Stimulated activated naive CD8-positive, alpha-beta T cell treated with anti-CD3 and anti-CD28 coated beads, Interleukin-15, Interleukin-2, amounts not matched to agents 100 U/mL and 50 U/mL, for 24 hours (primary cell): ENCODE measurements around the gene SULT1C4.

ENCODE experiments used
- ATAC-seq: fragments of 150-1000 bp; cut with Tn5 transposase; one replicate; pipeline ENCODE4 v1.10.0; 2021
- DNase-seq: peaks from one replicate; pipeline ENCODE4 v3.0.0; 2021

SULT1C4 gene

GRCh38 chr2:108370080-108370479, 7.7 kb upstream of the SULT1C4 start:
- DNase-seq (no peak), ATAC-seq (no peak)

- ATAC-seq (no peak), DNase-seq (no peak)
Observed at GRCh38 chr2:108376774-108377173, 980 bp upstream of the SULT1C4 start.

GRCh38 chr2:108377401-108377800, 353 bp upstream of the SULT1C4 start:
- ATAC-seq (no peak), DNase-seq (no peak)

GRCh38 chr2:108378851-108379250, 1.1 kb downstream of the SULT1C4 start:
- no peak for DNase-seq
- no peak for ATAC-seq

- DNase-seq (no peak), ATAC-seq (no peak)
Observed at GRCh38 chr2:108382196-108382595, 4.4 kb downstream of the SULT1C4 start.

- no peak for ATAC-seq
Observed at GRCh38 chr2:108383146-108383830, 5.5 kb downstream of the SULT1C4 start.

GRCh38 chr2:108384662-108385393, 7.1 kb downstream of the SULT1C4 start:
- no peak for ATAC-seq
- DNase-seq: no peak

More at GRCh38 chr2:108383146-108383830, 5.5 kb downstream of the SULT1C4 start:
- DNase-seq: no peak

GRCh38 chr2:108385411-108386071, 7.8 kb downstream of the SULT1C4 start:
- ATAC-seq (no peak), DNase-seq (no peak)

GRCh38 chr2:108388045-108388444, 10.3 kb downstream of the SULT1C4 start:
- ATAC-seq (no peak), DNase-seq (no peak)

- ATAC-seq: no peak
- DNase-seq: no peak
Observed at GRCh38 chr2:108390340-108390739, 12.6 kb downstream of the SULT1C4 start.

- no peak for ATAC-seq
- DNase-seq: no peak
Observed at GRCh38 chr2:108392029-108392428, 14.3 kb downstream of the SULT1C4 start.

- no peak for DNase-seq
- no peak for ATAC-seq
Observed at GRCh38 chr2:108393197-108393596, 15.4 kb downstream of the SULT1C4 start.

GRCh38 chr2:108395155-108395554, 17.4 kb downstream of the SULT1C4 start:
- ATAC-seq: no peak
- no peak for DNase-seq

GRCh38 chr2:108396845-108397244, 19.1 kb downstream of the SULT1C4 start:
- no peak for DNase-seq
- ATAC-seq: no peak

GRCh38 chr2:108399479-108399878, 21.7 kb downstream of the SULT1C4 start:
- ATAC-seq: no peak
- DNase-seq: no peak

GRCh38 chr2:108401800-108402199, 24.0 kb downstream of the SULT1C4 start:
- DNase-seq (no peak), ATAC-seq (no peak)

- no peak for DNase-seq
- no peak for ATAC-seq
Observed at GRCh38 chr2:108403494-108403893, 25.7 kb downstream of the SULT1C4 start.

GRCh38 chr2:108404784-108405397, 27.1 kb downstream of the SULT1C4 start:
- DNase-seq (no peak), ATAC-seq (no peak)

- ATAC-seq: no peak
- DNase-seq: no peak
Observed at GRCh38 chr2:108407864-108408729, 30.3 kb downstream of the SULT1C4 start.

GRCh38 chr2:108409768-108410167, 32.0 kb downstream of the SULT1C4 start:
- ATAC-seq (no peak), DNase-seq (no peak)

GRCh38 chr2:108412995-108413710, 35.4 kb downstream of the SULT1C4 start:
- DNase-seq: no peak
- ATAC-seq: no peak
